Stimulated activated CD4-positive, alpha-beta T cell treated with anti-CD3 and anti-CD28 coated beads, Interleukin-15, amount 100 ng/mL, for 48 hours (primary cell): Measurements from ENCODE around the gene TBX19.

Source experiments
- DNase-seq, 2 donors: peaks; one replicate each; pipeline ENCODE4 v3.0.0-alpha.2; 2020; ENCODE audit warnings: low read depth in 2 of 2

Gene TBX19

GRCh38 chr1:168360151-168361021 is 79.7 kb downstream of the TBX19 start:
- DNase-seq, result peak; percentile 26 to 27

- DNase-seq, result no peak
Observed at GRCh38 chr1:168361252-168361651, 80.6 kb downstream of the TBX19 start.

- DNase-seq, result peak in 1 of 2 donors; percentile 37
Observed at GRCh38 chr1:168362991-168363390, 82.3 kb downstream of the TBX19 start.
